Stimulated activated CD4-positive, alpha-beta T cell treated with anti-CD3 and anti-CD28 coated beads, Interleukin-4, amount 100 ng/mL, for 24 hours (primary cell): Measurements from ENCODE around the gene FNBP1.
"Not testable (repeated sequence)": the region's sequence is repeated elsewhere in the genome, so short reads cannot be mapped to it uniquely, and the experiment has no call there.

Experiments
- DNase-seq: peaks from one replicate; pipeline ENCODE4 v3.0.0-alpha.2; 2020

FNBP1 gene

GRCh38 chr9:129910628-129911567 is 132.1 kb downstream of the FNBP1 start:
- peak; percentile 19 for DNase-seq

GRCh38 chr9:129909851-129910250 is 133.1 kb downstream of the FNBP1 start:
- no peak for DNase-seq

DNA sequence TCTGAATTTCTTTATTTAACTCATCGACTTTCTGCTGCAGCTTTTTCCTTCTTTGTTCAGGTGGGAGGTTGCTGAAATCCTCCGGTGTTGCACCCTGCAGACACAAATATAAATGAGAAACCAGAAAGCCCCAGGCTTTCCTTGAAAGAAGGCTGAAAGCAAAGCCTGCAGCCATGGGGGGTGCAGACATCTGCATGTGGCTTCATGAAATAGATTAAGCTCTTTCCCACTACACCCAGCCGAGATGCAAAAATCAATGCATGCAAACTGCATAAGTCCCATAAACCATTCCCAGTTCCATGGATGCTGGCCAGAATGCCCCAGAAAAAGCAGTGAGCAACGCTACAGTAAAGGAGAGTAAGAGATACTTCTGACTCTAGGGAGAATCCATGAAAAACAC is 134.1 kb downstream of the FNBP1 start:
- no peak for DNase-seq

DNA sequence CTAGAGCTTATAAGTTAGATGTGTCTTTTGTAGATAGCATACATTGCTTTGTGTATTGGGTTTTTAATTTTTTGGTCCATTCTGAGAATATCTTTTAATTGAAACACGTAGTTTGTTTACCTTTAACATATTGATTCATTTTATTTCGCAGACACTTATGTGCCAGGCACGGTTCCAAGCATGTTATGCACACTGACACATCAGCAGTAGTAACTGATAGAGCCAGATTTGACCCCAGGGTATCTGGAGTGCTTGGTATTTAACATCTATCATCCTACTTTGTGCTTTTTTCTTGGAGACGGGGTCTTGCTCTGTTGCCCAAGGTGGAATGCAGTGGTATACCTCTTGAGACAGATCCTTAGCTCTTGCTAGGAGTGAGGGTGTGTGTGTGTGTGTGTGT is 135.8 kb downstream of the FNBP1 start:
- DNase-seq, result no peak

DNA sequence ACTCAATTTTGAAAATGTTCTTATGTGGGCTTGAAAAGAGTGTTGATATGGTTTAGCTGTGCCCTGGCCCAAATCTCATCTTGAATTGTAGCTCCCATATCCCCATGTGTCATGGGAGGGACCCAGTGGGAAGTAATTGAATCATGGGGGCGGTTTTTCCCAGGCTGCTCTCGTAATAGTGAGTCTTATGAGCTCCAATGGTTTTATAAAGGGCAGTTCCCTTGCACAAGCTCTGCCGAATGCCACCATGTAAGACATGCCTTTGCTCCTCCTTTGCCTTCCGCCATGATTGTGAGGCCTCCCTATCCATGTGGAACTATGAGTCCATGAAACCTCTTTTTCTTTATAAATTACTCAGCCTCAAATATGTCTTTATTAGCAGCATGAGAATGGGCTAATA is 136.7 kb downstream of the FNBP1 start:
- DNase-seq, result no peak

DNA sequence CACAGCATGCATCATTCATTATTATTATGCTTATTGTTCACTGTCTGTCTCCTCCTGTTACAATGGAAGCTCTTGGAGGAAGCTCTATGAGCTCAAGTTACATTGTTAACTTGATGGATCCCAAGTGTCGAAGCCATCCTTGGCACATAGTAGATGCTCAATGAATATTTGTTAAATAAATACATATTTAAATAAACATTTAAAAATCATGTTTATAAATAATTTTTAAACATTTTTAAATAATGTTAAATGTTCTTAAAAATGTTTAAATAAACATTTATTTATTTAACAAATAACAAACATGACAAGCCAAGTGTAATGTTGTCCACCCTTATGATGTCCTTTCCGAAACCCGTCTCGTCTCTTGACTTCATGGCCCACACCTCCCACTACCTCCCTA is 138.3 kb downstream of the FNBP1 start:
- no peak for DNase-seq

GRCh38 chr9:129902740-129903134 is 140.3 kb downstream of the FNBP1 start:
- DNase-seq, result no peak

- no peak for DNase-seq
Observed at GRCh38 chr9:129901993-129902739, 140.8 kb downstream of the FNBP1 start.

GRCh38 chr9:129900263-129901027 is 142.5 kb downstream of the FNBP1 start:
- no peak for DNase-seq

DNA sequence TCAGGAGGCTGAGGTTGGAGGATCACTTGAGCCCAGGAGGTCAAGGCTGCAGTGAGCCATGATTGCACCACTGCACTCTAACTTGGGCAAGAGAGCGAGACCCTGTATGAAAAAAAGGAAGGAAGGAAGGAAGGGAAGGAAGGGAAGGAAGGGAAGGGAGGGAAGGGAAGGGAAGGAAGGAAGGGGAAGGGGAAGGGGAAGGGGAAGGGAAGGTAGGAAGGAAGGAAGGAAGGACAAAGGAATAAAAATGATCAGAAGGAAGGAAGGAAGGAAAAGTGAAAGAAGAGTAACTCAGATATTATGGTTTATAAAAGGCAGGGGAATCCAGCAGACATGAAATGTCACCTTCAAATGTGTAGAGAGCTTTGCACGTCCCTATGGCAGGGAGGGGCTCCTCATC is 143.4 kb downstream of the FNBP1 start:
- DNase-seq, result no peak

GRCh38 chr9:129898185-129898584 is 144.8 kb downstream of the FNBP1 start:
- no peak for DNase-seq

- no peak for DNase-seq
Observed at GRCh38 chr9:129897263-129897662, 145.7 kb downstream of the FNBP1 start.

- DNase-seq, result peak; percentile 33
Observed at GRCh38 chr9:129895376-129896268, 147.4 kb downstream of the FNBP1 start.

GRCh38 chr9:129894120-129894823 is 148.7 kb downstream of the FNBP1 start:
- DNase-seq, result peak; percentile 27

DNA sequence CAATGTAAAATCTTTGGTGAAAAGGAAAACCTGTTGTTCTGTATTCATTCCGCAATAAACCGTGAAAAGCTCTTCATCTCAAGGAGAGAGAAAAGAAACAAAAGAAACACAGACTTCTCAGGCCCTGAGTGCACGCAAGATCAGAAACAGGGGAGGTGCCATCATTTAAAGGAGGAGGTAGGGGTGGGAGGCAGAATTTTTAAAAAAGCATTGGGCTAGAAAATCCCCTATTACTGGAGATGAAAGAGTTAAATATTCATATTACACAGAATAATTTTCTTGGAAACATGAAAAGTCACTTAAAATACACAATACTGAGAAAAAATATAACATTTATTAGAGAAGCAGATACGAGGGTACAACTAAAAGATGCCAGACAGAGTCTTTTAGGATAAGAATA is 151.4 kb downstream of the FNBP1 start:
- no peak for DNase-seq

DNA sequence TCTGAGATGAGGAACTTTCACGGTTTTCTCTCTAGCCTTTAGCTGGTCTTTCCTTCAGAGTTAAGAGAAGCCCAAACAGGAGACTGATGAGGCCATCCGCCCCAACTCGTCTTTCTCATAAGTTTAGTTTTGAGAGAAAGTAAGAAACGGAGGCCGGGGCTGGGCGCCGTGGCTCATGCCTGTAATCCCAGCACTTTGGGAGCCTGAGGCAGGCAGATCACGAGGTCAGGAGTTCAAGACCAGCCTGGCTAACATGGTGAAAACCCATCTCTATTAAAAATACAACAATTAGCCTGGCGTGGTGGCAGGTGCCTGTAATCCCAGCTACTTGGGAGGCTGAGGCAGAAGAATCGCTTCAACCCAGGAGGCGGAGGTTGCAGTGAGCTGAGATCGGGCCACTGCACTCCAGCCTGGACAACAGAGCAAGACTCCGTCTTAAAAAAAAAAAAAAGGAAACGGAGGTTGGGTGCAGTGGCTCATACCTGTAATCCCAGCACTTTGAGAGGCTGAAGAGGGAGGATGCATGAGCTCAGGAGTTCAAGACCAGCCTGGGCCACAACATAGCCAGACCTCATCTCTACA is 152.2 kb downstream of the FNBP1 start:
- DNase-seq, result not testable (repeated sequence)

DNA sequence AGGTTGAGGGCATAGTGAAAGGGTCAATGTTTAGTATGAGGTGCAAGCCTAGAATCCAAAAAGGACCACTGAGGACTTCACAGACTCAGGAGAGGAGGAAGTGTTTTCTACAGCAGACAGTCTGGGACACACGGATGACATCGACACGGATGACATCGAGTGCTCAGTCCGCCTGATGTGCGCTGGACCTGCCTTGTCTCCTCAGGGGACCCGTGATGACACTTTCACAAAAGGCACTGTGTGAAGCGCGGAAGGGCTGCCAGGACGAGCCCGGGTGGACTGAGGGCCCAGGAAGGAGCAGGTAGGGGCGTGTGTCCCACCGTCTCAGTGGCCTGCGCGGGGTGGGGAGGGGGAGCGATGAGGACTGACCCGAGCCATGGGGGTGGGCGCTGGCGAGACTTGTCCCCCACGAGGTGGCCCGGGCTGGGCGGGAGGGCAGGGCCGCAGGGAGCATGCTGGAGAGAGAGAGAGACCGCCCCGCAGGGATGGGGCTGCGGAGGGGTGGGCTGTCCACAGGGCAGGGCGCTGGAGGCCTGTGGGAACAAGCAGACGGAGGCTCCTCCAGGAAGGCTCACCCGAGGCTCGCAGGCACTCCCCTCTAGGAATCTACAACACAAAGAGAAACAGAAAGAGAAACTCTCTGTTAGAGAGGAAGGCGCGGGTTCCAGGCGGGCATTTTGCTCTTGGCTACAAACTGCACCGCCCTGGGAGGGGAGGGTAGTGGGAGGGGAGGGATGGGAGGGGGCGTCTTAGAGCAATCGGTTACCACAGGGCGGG is 152.9 kb downstream of the FNBP1 start:
- DNase-seq, result peak; percentile 76

DNA sequence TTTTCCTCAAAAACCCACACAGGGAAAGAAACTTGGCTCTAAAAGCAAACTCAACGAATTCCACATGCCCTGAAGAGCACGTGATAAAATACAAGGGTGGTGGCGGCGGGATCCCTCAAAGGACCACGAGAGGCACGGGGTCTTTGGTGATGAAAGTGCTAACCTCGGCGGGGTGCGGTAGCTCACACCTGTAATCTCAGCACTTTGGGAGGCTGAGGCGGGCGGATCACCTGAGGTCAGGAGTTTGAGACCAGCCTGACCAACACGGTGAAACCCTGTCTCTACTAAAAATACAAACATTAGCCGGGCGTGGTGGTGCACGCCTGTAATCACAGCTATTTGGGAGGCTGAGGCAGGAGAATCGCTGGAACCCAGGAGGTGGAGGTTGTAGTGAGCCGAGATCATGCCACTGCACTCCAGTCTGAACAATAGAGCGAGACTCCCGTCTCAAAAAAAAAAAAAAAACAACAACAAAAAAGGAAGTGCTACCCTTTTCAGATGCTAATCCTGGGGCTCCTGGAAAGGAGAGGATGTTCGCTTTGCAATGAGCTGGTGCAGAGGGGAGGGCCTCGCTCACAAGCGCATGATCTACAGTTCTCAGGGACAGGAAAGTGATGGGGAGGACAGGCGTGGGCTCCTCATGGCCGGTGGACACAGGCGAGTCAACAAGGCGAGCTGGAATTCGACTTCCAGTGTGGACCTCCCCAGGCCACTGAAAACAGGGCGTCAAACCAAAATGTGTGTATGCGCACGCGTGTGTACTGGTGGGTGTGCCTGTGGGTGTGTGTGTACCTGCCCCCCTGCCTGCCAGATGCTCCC is 153.7 kb downstream of the FNBP1 start:
- DNase-seq, result peak; percentile 31
